ENCODE measurements around the gene ABHD17C.
"Not testable (repeated sequence)": the region's sequence is repeated elsewhere in the genome, so short reads cannot be mapped to it uniquely, and the experiment has no call there.

Gene ABHD17C

GRCh38 chr15:80730926-80731325 is 35.8 kb downstream of the ABHD17C start:
- no peak for DNase-seq (ENCODE audit: low read depth in 2 of 2)

GRCh38 chr15:80732167-80732566 is 37.1 kb downstream of the ABHD17C start:
- no peak for DNase-seq (ENCODE audit: low read depth in 2 of 2)

GRCh38 chr15:80732818-80733217 is 37.7 kb downstream of the ABHD17C start:
- DNase-seq (ENCODE audit: low read depth in 2 of 2): no peak

- DNase-seq (ENCODE audit: low read depth in 2 of 2): no peak
Observed at GRCh38 chr15:80733460-80733859, 38.4 kb downstream of the ABHD17C start.

- DNase-seq (ENCODE audit: low read depth in 2 of 2): no peak
Observed at GRCh38 chr15:80735344-80735743, 40.2 kb downstream of the ABHD17C start.

GRCh38 chr15:80736560-80736959 is 41.5 kb downstream of the ABHD17C start:
- no peak for DNase-seq (ENCODE audit: low read depth in 2 of 2)

GRCh38 chr15:80739919-80740318 is 44.8 kb downstream of the ABHD17C start:
- no peak for DNase-seq (ENCODE audit: low read depth in 2 of 2)

GRCh38 chr15:80742081-80742480 is 47.0 kb downstream of the ABHD17C start:
- no peak for DNase-seq (ENCODE audit: low read depth in 2 of 2)

GRCh38 chr15:80743189-80743833 is 48.2 kb downstream of the ABHD17C start:
- no peak for DNase-seq (ENCODE audit: low read depth in 2 of 2)

GRCh38 chr15:80744415-80744814 is 49.3 kb downstream of the ABHD17C start:
- DNase-seq (ENCODE audit: low read depth in 2 of 2): no peak

- peak; percentile 42 to 49 for DNase-seq (ENCODE audit: low read depth in 2 of 2)
Observed at GRCh38 chr15:80744826-80745225, 49.7 kb downstream of the ABHD17C start.

GRCh38 chr15:80745888-80746287 is 50.8 kb downstream of the ABHD17C start:
- no peak for DNase-seq (ENCODE audit: low read depth in 2 of 2)

- no peak for DNase-seq (ENCODE audit: low read depth in 2 of 2)
Observed at GRCh38 chr15:80747317-80748053, 52.4 kb downstream of the ABHD17C start.

GRCh38 chr15:80749589-80749988 is 54.5 kb downstream of the ABHD17C start:
- DNase-seq (ENCODE audit: low read depth in 2 of 2): no peak

- DNase-seq (ENCODE audit: low read depth in 2 of 2): no peak
Observed at GRCh38 chr15:80750575-80750974, 55.5 kb downstream of the ABHD17C start.

- DNase-seq (ENCODE audit: low read depth in 2 of 2): no peak
Observed at GRCh38 chr15:80752204-80752603, 57.1 kb downstream of the ABHD17C start.

GRCh38 chr15:80753161-80753560 is 58.1 kb downstream of the ABHD17C start:
- DNase-seq (ENCODE audit: low read depth in 2 of 2): no peak

GRCh38 chr15:80754014-80754413 is 58.9 kb downstream of the ABHD17C start:
- DNase-seq (ENCODE audit: low read depth in 2 of 2): no peak

- DNase-seq (ENCODE audit: low read depth in 2 of 2): no peak
Observed at GRCh38 chr15:80755885-80756284, 60.8 kb downstream of the ABHD17C start.

GRCh38 chr15:80758130-80758745 is 63.1 kb downstream of the ABHD17C start:
- DNase-seq (ENCODE audit: low read depth in 2 of 2): no peak

GRCh38 chr15:80760960-80761359 is 65.8 kb downstream of the ABHD17C start:
- DNase-seq (ENCODE audit: low read depth in 2 of 2): peak in 1 of 2 experiments; percentile 25

- no peak for DNase-seq (ENCODE audit: low read depth in 2 of 2)
Observed at GRCh38 chr15:80761754-80762153, 66.6 kb downstream of the ABHD17C start.

- DNase-seq (ENCODE audit: low read depth in 2 of 2): not testable (repeated sequence)
Observed at GRCh38 chr15:80763235-80763634, 68.1 kb downstream of the ABHD17C start.

All from fibroblast of skin of left quadriceps (primary cell).